HL-60 (cell line): Measurements from ENCODE around the gene DPP8.

Experiments used
- DNase-seq, 2 experiments: peaks; one replicate each; pipeline ENCODE4 v3.0.0-alpha.2; 2010 to 2020; ENCODE audit warnings: low read depth in 1 of 2, low spot score in 1 of 2
- H3K27ac ChIP-seq: fragments of 250-450 bp; sonication (Bioruptor Pico); replicated peaks from 2 replicates; pipeline ENCODE4 v1.5.1; 2020; ENCODE audit warnings: mild to moderate bottlenecking, moderate library complexity
- H3K27me3 ChIP-seq: fragments of 250-450 bp; sonication (Bioruptor Pico); 2 replicates; pipeline ENCODE4 v1.5.1; 2021; ENCODE audit warnings: mild to moderate bottlenecking, moderate library complexity; ENCODE audit not compliant: insufficient read depth, poor library complexity, severe bottlenecking
- H3K4me3 ChIP-seq: replicated peaks from 2 replicates; pipeline ENCODE4 v1.5.1; 2011; ENCODE audit warnings: mild to moderate bottlenecking, control low read depth, low read length; ENCODE audit not compliant: insufficient read depth
- CTCF ChIP-seq: IDR thresholded peaks from one replicate; pipeline ENCODE4 v1.5.1; 2011; ENCODE audit warnings: low read length, control low read depth, inconsistent platforms; ENCODE audit not compliant: insufficient read depth
- GABPA ChIP-seq: IDR thresholded peaks from 2 replicates; pipeline ENCODE4 v1.6.1; 2012; ENCODE audit warnings: low read depth
- POLR2AphosphoS5 ChIP-seq: IDR thresholded peaks from 2 replicates; pipeline ENCODE4 v1.6.1; 2012; ENCODE audit warnings: low read depth
- SPI1 ChIP-seq: IDR thresholded peaks from 2 replicates; pipeline ENCODE4 v1.6.1; 2012; ENCODE audit warnings: low read depth, mild to moderate bottlenecking, borderline replicate concordance
- TF ChIP-seq, protein P1 (sequence below): IDR thresholded peaks from 2 replicates; pipeline ENCODE4 v1.6.1; 2012; ENCODE audit warnings: low read depth; ENCODE audit not compliant: insufficient replicate concordance

Gene DPP8

GRCh38 chr15:65447145-65447544 is 70.3 kb downstream of the DPP8 start:
- no peak for DNase-seq
- no peaks in the 10 kb centered on the region for H3K27me3 ChIP-seq
- TF ChIP-seq, protein P1, sequence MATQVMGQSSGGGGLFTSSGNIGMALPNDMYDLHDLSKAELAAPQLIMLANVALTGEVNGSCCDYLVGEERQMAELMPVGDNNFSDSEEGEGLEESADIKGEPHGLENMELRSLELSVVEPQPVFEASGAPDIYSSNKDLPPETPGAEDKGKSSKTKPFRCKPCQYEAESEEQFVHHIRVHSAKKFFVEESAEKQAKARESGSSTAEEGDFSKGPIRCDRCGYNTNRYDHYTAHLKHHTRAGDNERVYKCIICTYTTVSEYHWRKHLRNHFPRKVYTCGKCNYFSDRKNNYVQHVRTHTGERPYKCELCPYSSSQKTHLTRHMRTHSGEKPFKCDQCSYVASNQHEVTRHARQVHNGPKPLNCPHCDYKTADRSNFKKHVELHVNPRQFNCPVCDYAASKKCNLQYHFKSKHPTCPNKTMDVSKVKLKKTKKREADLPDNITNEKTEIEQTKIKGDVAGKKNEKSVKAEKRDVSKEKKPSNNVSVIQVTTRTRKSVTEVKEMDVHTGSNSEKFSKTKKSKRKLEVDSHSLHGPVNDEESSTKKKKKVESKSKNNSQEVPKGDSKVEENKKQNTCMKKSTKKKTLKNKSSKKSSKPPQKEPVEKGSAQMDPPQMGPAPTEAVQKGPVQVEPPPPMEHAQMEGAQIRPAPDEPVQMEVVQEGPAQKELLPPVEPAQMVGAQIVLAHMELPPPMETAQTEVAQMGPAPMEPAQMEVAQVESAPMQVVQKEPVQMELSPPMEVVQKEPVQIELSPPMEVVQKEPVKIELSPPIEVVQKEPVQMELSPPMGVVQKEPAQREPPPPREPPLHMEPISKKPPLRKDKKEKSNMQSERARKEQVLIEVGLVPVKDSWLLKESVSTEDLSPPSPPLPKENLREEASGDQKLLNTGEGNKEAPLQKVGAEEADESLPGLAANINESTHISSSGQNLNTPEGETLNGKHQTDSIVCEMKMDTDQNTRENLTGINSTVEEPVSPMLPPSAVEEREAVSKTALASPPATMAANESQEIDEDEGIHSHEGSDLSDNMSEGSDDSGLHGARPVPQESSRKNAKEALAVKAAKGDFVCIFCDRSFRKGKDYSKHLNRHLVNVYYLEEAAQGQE, result no peak
- TF ChIP-seq POLR2AphosphoS5 (no peak), SPI1 (no peak), CTCF (no peak), GABPA (no peak)
- no peak overlapping the region for H3K4me3 ChIP-seq
- no peak overlapping the region for H3K27ac ChIP-seq

DNA sequence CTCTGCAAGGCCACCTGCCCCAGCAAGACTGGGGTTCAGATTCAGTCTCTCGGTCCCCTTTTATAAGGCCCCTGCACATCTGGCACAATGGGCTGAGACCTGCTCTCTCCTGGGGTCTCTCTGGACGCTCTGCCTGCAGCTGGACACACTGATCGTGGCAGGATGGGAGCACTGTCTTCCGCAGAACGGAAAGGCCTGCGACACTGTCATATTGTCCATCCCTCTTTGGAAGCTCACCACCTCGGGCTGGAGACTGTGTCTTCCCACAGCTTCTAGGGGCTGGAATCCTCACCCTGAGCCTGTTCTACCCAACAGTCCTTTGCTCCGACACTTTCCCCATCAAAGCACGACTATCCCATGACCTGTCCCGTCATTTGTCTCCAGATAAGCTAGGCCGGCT is 83.3 kb downstream of the DPP8 start:
- no peaks in the 10 kb centered on the region for H3K27me3 ChIP-seq
- no peak overlapping the region for H3K4me3 ChIP-seq
- H3K27ac ChIP-seq, result no peak overlapping the region
- TF ChIP-seq GABPA (no peak), CTCF (no peak), POLR2AphosphoS5 (no peak), SPI1 (no peak)
- TF ChIP-seq, protein P1, result no peak
- DNase-seq, result no peak

- TF ChIP-seq GABPA (no peak), SPI1 (no peak), CTCF (no peak), POLR2AphosphoS5 (no peak)
- TF ChIP-seq, protein P1, result no peak
- no peak for DNase-seq
- Histone ChIP-seq H3K27ac (no peak overlapping the region), H3K27me3 (no peaks in the 10 kb centered on the region), H3K4me3 (no peak overlapping the region)
These were observed 85.8 kb downstream of the DPP8 start for GRCh38 chr15:65431731-65432130.
